ENCODE data around the gene MTIF2.

- peak; percentile 97 for TF ChIP-seq POLR2A (IDR thresholded peaks at IDR 0.05; ENCODE audit: low read length)
- no peak for TF ChIP-seq GATA1 (IDR thresholded peaks at IDR 0.05; ENCODE audit: low read depth, low read length)
Measured at GRCh38 chr2:55232084-55232862, 36.8 kb downstream of the MTIF2 start, which contains the start of the genes CLHC1 and RPS27A.

All from erythroblast (primary cell).